NCI-H345 treated with DMSO at 0.1 percent for 48 hours (cell line): Measurements from ENCODE around the gene HUWE1.
"Not testable (repeated sequence)": the region's sequence is repeated elsewhere in the genome, so short reads cannot be mapped to it uniquely, and the experiment has no call there.

Source experiments
- DNase-seq: peaks from one replicate; lab custom pipeline; 2025; ENCODE audit not compliant: unreplicated experiment; lab: John Stamatoyannopoulos, UW

The HUWE1 gene

DNA sequence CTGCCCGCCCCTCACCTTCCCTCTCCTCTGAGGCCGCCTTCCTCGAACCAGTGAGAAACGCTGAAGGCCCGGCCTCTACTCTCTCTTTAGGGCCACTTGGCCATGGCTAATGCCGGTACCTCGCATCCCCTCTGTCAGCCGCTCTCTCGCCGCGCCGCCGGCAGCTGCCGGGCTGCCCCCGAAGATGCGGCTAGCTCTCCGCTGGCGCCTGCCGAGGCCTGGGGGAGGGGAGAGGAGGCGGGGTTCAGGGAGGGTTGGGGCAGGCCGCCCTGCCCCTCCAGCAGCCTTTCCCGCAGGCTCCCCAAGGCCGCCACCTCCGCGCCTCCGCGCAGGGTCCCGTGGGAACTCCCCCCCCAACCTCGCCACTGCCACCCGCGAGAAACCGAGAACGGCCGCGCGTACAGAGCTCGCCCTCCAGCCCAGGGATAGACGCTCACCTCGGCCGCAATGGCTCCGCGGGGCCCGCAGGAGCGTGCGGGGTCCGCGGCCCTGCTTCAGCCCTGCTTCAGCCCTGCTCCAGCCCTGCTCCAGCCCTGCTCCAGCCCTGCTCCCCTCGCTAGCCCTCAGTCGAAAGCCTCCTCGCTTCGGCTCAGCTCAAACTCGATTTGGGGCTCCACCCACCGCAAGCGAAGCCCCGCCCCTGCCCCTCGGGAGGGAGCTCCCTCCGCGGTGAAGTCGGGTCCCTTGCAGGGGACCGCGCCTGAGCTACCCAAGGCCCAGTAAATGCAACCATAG, at the start of gene HUWE1:
Gene HUWE1, minus strand, starts transcription at position 569 of the 735 bp plus-strand sequence. CDS start 32,612 bp downstream, outside the sequence.
- DNase-seq = peak; percentile 47

DNA sequence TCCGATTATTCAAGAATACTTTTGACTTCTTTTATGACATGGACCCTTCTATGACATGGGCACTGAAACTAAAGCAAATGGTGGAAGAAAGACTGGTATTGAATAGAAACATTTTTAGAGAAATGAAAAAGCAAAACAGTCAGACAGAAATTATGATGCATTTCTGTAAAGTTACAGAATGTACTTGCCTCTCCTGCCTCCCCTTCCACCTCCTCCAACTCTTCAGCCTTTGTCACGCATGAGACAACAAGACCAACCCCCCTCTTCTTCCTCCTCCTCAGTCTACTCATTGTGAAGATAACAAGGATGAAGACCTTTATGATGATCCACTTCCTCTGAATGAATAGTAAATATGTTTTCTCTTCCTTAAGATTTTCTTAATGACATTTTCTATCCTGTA, 46.3 kb upstream of the HUWE1 start:
- DNase-seq = no peak

- no peak for DNase-seq
Observed at GRCh38 chrX:53729751-53730150, 43.2 kb upstream of the HUWE1 start.

DNA sequence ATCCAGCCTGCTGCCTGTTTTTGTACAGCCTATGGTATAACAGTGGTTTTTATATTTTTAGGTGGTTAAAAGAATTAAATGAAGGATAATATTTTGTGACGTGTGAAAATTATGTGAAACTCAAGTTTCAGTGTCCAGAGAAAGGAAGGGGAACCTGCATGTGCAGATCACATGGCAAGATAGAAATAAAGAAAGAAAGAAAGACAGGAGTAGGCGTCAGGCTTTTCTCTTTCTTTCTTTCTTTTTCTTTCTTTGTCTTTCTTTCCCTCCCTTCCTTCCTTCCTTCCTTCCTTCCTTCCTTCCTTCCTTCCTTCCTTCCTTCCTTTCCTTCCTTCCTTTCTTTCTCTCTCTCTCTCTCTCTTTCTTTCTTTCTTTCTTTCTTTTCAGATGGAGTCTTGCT, 42.0 kb upstream of the HUWE1 start:
- no peak for DNase-seq

DNA sequence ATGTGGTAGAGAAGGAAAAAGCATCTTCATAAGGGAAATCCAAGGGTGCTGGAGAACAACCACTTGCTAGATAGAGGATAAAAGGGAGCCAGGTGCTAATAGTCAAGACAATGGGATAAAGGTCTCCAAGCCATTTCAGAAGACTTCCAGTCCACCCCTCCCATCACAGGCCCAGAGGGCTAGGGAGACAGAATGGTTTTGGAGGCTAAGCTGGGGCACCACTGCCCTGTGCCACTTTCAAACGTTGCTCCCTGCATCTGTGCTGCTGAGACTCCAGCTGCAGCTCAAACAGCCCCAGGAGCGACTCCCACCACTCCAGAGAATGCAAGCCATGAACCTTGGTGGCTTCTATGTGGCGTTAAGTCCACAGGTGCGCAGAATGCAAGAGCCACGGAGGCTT, 38.4 kb upstream of the HUWE1 start:
- DNase-seq = no peak

DNA sequence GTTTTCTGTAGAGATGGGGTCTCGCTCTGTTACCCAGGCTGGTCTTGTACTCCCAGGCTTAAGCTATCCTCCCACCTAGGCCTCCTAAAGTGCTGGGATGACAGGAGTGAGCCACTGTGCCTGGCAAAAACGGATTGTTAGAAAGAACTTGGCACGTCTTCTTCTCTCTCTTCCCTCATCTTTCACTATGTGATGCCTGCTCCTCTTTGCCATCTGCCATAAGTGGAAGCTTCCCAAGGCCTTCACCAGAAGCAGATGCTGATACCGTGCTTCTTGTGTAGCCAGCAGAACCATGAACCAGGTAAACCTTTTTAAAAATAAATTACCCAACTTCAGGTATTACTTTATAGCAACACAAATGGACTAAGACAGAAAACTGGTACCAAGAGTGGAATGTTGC, 36.9 kb upstream of the HUWE1 start:
- DNase-seq = no peak

GRCh38 chrX:53721610-53722009, 35.1 kb upstream of the HUWE1 start:
- DNase-seq = not testable (repeated sequence)

GRCh38 chrX:53719666-53720065, 33.1 kb upstream of the HUWE1 start:
- DNase-seq = not testable (repeated sequence)

DNA sequence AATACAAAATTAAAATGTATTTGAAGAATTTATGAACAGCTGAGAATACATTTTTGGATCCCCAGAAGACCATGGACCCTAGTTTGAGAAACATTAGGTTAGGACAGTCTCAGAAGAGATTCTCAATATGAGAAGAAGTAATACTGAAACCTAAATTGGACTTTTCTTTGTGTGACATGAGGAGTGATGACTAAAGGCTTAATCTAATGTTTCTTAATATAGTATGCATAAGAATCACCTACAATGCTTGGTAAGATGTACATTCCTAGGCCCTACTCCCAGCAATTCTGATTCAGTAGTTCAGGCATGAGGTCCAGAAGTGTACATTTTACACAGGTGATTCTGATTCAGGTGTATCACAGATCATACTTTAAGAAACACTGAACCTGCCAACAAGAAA, 31.6 kb upstream of the HUWE1 start:
- DNase-seq = no peak

- no peak for DNase-seq
Observed at GRCh38 chrX:53717205-53717604, 30.7 kb upstream of the HUWE1 start.

DNA sequence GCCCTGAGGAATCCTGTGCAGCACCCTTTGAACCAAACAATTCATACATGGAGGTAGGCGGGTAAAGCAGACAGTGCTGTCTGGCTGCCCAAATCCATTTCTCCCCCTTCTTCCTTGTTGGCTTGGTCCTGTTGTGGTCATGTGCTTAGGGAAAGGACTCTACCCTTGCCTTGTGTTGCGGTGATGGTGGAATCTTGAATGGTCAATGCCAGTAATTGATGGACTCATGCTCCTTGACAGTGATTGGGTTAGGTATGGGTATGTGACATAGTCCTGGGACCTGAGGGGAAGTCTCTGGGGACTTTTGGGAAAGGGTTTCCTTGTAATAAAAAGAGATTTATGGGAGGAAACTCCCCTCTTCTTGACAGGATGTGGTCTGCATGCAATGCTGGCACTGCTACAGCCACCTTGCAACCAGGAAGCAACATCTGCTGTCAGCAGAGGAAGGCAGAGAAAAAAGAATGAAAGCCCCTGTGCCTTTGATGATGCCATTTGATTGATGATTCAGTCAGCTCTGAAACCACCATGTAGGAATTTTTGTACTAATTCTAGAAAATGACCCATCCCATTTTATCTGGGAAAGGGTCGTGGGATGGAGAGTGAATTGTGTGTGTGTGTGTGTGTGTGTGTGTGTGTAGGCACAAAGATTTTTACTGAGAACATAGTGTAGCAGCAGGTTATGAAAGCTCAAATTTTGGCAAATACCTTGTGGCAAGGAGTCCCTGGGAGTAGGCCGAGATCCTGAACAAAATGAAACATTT, 30.0 kb upstream of the HUWE1 start:
- no peak for DNase-seq

DNA sequence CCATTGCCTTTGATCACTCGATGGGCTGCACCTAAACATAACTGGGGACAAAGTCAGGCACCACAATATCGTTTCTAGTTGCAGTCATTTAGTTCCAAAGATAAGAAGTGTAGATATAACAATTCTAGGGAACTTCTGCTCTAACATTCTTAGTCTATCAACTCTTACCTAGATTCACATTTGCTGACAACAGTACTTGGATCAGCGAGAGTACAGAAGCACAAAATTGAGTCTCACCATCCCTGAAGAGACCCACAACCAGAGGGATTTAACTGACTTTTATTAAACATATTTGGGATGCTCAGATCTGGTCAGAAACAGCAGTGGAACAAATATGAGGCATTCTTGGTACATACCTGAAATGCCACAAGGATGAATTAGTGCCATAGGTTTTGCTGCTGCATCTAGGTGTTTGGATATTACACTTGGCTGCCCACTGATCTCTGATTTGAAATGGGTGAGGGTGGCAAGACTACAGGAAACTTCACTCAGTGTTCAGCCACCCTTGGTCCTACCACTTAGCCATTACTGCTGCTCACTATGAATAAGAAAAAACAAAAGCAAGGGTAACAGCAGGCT, 28.9 kb upstream of the HUWE1 start:
- DNase-seq = no peak

DNA sequence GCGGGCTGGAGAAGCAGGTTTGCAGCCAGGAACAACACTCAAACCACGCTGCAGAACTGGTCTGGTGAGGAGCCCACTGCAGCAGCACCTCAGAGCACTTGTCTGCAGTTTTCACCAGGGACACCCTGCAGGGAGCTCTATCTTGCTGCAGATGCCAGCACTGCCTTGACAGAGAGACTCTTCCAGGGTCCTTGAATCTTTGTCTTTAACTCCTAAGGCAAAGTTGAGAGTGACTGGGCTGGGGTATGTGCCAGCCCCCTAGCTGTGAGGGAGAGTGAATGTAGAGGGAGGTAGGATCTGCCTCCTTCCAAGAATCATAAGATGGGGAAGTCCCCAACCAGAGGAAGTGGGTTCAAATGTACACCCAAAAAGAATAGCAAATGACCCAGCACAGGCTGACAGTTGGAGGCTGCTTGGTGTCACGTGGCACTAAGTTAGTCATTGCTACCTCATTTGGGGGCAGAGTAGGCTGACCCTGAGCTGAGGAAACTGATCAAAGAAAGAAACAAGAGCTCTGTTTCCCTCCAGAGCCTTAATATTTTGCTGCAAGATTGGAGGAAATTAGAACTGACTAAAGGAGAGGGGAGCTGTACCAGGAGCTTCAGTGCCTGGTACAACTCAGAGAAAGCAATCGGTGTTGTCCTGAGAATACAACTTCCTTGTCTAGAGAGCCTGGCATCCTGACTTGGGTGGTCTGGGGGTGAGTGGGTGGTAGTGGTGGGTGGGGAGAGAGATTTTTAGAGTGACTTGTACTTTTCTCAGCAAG, 28.2 kb upstream of the HUWE1 start:
- no peak for DNase-seq

GRCh38 chrX:53713987-53714579, 27.6 kb upstream of the HUWE1 start:
- DNase-seq = no peak

GRCh38 chrX:53711436-53711835, 24.9 kb upstream of the HUWE1 start:
- DNase-seq = no peak

DNA sequence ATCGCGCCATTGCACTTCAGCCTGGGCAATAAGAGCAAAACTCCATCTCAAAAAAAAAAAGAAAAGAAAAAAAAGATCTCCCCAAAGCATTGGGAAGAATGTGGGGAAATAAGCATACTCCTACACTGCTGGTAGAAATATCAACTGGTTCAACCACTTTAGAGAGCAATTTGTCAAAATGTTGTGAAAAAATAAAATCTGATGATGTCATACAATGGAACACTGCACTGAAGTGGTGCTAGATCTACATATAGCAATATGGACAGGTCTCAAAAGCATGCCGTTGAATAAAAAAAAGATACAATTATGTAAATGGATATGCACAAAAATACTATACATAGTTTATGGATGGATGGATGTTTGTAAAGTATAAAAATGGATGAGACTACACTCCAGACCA, 18.3 kb upstream of the HUWE1 start:
- DNase-seq = no peak

DNA sequence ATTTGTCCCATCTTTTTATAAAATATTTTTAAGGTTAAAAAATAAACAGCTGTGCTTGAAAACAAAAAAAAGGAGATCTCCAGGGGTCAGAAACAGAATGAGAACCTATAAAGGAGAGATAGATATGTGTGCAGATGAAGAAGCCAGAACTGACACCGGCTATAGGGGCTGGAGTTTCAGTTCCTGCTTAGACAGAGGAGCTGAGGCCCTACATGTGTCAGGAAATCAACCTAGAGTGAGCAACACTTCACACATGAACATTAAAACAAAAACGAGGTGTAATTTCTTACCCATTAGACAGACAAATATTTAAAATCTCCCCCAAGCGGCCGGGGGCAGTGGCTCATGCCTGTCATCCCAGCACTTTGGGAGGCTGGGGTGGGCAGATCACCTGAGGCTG, 17.8 kb upstream of the HUWE1 start:
- no peak for DNase-seq

DNA sequence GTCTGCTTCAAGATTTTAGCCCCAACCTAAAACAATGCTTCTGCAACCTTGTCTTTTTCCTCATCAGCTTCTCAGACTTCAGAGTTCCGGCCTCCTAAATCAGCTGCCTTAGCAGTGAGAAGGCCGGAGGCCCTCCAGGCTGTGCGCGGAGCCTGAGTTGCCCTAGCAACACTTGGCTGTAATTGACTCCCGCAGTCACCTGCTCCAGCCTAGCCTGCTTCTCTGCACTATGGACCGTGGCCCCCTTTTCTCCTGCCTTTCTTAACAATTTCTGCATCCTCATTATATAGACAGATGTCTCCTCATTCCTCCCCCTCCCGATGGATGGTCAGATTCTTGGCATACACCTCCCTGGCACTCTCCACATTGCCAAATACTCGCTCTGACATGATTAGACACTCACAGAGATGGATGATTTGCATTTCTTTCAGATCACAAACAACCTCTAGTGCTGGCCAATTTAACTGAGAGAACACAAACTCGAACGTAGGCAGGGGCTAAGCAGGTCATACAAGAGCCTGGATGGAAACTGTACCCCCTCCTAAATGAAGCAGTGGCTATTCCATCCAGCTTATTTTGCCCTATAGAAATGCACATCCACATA, 9.5 kb upstream of the HUWE1 start:
- no peak for DNase-seq

DNA sequence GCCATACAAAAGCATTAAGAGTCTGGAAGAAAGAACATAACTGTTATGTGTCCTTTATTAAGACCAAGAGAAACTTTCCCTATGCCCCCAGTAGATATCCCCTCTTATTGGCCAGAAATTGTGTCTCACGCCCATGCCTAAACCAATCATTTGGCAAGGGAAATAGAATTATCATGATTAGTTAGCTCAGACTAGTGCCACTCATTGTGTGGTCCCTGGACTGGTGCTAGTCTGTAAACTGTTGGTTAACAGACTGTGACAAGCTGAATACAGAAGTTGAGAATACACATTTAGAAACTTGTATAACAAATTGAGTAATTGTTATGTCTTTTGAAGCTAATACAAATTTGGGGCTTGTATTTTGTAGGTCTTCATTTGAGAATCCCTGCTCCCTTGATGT, 8.1 kb upstream of the HUWE1 start:
- DNase-seq = no peak

DNA sequence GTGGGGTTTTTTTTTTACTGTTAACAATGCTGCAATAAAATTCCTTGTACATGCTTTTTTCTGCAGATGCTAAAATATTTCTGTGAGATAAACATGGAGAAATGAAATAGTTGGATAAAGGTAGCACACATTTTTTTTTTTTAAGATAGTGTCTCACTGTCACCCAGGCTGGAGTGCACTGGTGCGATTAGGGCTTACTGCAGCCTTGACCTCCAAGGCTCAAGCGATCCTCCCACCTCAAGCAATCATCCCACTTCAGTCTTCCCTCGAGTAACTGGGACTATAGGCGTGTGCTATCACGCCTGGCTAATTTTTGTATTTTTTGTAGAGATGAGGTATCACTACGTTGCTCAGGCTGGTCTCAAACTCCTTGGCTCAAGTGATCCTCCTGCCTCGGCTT, 1.8 kb upstream of the HUWE1 start:
- DNase-seq = no peak

GRCh38 chrX:53685711-53686110, 808 bp downstream of the HUWE1 start:
- no peak for DNase-seq
